ENCODE results near the gene HOXA3.

The HOXA3 gene

GRCh38 chr7:27129729-27130539 is 22.4 kb downstream of the HOXA3 start:
- no peak overlapping the region for H3K27ac Mint-ChIP-seq
- H3K9me3 Mint-ChIP-seq (ENCODE audit: low read depth): no peaks in the 10 kb centered on the region
- peak overlapping the region; percentile 11 for H3K4me3 Mint-ChIP-seq
- H3K36me3 Mint-ChIP-seq: no peaks in the 10 kb centered on the region
- peaks cover 12% of the 10 kb centered on the region for H3K4me1 Mint-ChIP-seq (ENCODE audit: low read depth)
- H3K27me3 Mint-ChIP-seq: peaks cover 25% of the 10 kb centered on the region

GRCh38 chr7:27128776-27129728 is 23.3 kb downstream of the HOXA3 start:
- H3K9me3 Mint-ChIP-seq (ENCODE audit: low read depth): no peaks in the 10 kb centered on the region
- no peak overlapping the region for H3K27ac Mint-ChIP-seq
- peaks cover 3% of the 10 kb centered on the region for H3K4me1 Mint-ChIP-seq (ENCODE audit: low read depth)
- H3K27me3 Mint-ChIP-seq: peaks cover 22% of the 10 kb centered on the region
- peak overlapping the region; percentile 11 for H3K4me3 Mint-ChIP-seq
- H3K36me3 Mint-ChIP-seq: no peaks in the 10 kb centered on the region

- no peak overlapping the region for H3K4me3 Mint-ChIP-seq
- H3K9me3 Mint-ChIP-seq (ENCODE audit: low read depth): no peaks in the 10 kb centered on the region
- no peaks in the 10 kb centered on the region for H3K4me1 Mint-ChIP-seq (ENCODE audit: low read depth)
- peaks cover 15% of the 10 kb centered on the region for H3K27me3 Mint-ChIP-seq
- H3K27ac Mint-ChIP-seq: no peak overlapping the region
- no peaks in the 10 kb centered on the region for H3K36me3 Mint-ChIP-seq
These were observed 24.3 kb downstream of the HOXA3 start for GRCh38 chr7:27128034-27128433.

- no peaks in the 10 kb centered on the region for H3K36me3 Mint-ChIP-seq
- H3K9me3 Mint-ChIP-seq (ENCODE audit: low read depth): no peaks in the 10 kb centered on the region
- no peaks in the 10 kb centered on the region for H3K4me1 Mint-ChIP-seq (ENCODE audit: low read depth)
- no peak overlapping the region for H3K4me3 Mint-ChIP-seq
- no peak overlapping the region for H3K27ac Mint-ChIP-seq
- peaks cover 15% of the 10 kb centered on the region for H3K27me3 Mint-ChIP-seq
These were observed 25.6 kb downstream of the HOXA3 start for GRCh38 chr7:27126596-27127327.

- Mint-ChIP-seq H3K4me1 (ENCODE audit: low read depth) (no peaks in the 10 kb centered on the region), H3K4me3 (no peak overlapping the region), H3K27me3 (peaks cover 15% of the 10 kb centered on the region)
These were observed 26.4 kb downstream of the HOXA3 start for GRCh38 chr7:27125986-27126394.

GRCh38 chr7:27124902-27125689 is 27.3 kb downstream of the HOXA3 start:
- H3K9me3 Mint-ChIP-seq (ENCODE audit: low read depth): no peaks in the 10 kb centered on the region
- peaks cover 15% of the 10 kb centered on the region for H3K27me3 Mint-ChIP-seq
- H3K4me1 Mint-ChIP-seq (ENCODE audit: low read depth): no peaks in the 10 kb centered on the region
- H3K36me3 Mint-ChIP-seq: no peaks in the 10 kb centered on the region
- no peak overlapping the region for H3K27ac Mint-ChIP-seq
- H3K4me3 Mint-ChIP-seq: no peak overlapping the region

More at GRCh38 chr7:27125986-27126394, 26.4 kb downstream of the HOXA3 start:
- Mint-ChIP-seq H3K36me3 (no peaks in the 10 kb centered on the region), H3K27ac (no peak overlapping the region), H3K9me3 (ENCODE audit: low read depth) (no peaks in the 10 kb centered on the region)

GRCh38 chr7:27124096-27124901 is 28.1 kb downstream of the HOXA3 start:
- H3K4me3 Mint-ChIP-seq: no peak overlapping the region
- H3K9me3 Mint-ChIP-seq (ENCODE audit: low read depth): no peaks in the 10 kb centered on the region
- no peaks in the 10 kb centered on the region for H3K36me3 Mint-ChIP-seq
- H3K27me3 Mint-ChIP-seq: peaks cover 15% of the 10 kb centered on the region
- no peak overlapping the region for H3K27ac Mint-ChIP-seq
- no peaks in the 10 kb centered on the region for H3K4me1 Mint-ChIP-seq (ENCODE audit: low read depth)

GRCh38 chr7:27123477-27124053 is 28.8 kb downstream of the HOXA3 start:
- no peaks in the 10 kb centered on the region for H3K4me1 Mint-ChIP-seq (ENCODE audit: low read depth)
- H3K9me3 Mint-ChIP-seq (ENCODE audit: low read depth): no peaks in the 10 kb centered on the region
- H3K4me3 Mint-ChIP-seq: no peak overlapping the region
- H3K27me3 Mint-ChIP-seq: peaks cover 12% of the 10 kb centered on the region
- H3K36me3 Mint-ChIP-seq: no peaks in the 10 kb centered on the region
- H3K27ac Mint-ChIP-seq: no peak overlapping the region

- H3K4me1 Mint-ChIP-seq (ENCODE audit: low read depth): no peaks in the 10 kb centered on the region
- no peaks in the 10 kb centered on the region for H3K9me3 Mint-ChIP-seq (ENCODE audit: low read depth)
- peaks cover 11% of the 10 kb centered on the region for H3K27me3 Mint-ChIP-seq
- no peaks in the 10 kb centered on the region for H3K36me3 Mint-ChIP-seq
- H3K4me3 Mint-ChIP-seq: no peak overlapping the region
- no peak overlapping the region for H3K27ac Mint-ChIP-seq
These were observed 29.3 kb downstream of the HOXA3 start for GRCh38 chr7:27123007-27123476.

GRCh38 chr7:27122077-27122910 is 30.1 kb downstream of the HOXA3 start:
- Mint-ChIP-seq H3K4me1 (ENCODE audit: low read depth) (no peaks in the 10 kb centered on the region), H3K27ac (no peak overlapping the region), H3K4me3 (no peak overlapping the region), H3K36me3 (no peaks in the 10 kb centered on the region), H3K27me3 (peaks cover 9% of the 10 kb centered on the region), H3K9me3 (ENCODE audit: low read depth) (no peaks in the 10 kb centered on the region)

- H3K27me3 Mint-ChIP-seq: peaks cover 6% of the 10 kb centered on the region
- no peak overlapping the region for H3K4me3 Mint-ChIP-seq
- H3K9me3 Mint-ChIP-seq (ENCODE audit: low read depth): no peaks in the 10 kb centered on the region
- no peaks in the 10 kb centered on the region for H3K36me3 Mint-ChIP-seq
- H3K4me1 Mint-ChIP-seq (ENCODE audit: low read depth): no peaks in the 10 kb centered on the region
- no peak overlapping the region for H3K27ac Mint-ChIP-seq
These were observed 30.7 kb downstream of the HOXA3 start for GRCh38 chr7:27121684-27122076.

- Mint-ChIP-seq H3K36me3 (no peaks in the 10 kb centered on the region), H3K9me3 (ENCODE audit: low read depth) (no peaks in the 10 kb centered on the region), H3K4me1 (ENCODE audit: low read depth) (no peaks in the 10 kb centered on the region), H3K4me3 (no peak overlapping the region), H3K27ac (no peak overlapping the region), H3K27me3 (peaks cover under 1% of the 10 kb centered on the region)
These were observed 32.9 kb downstream of the HOXA3 start for GRCh38 chr7:27119412-27119911.

Measured in activated naive CD8-positive, alpha-beta T cell (primary cell).